ENCODE data around the gene TMPRSS4.

TMPRSS4 gene

DNA sequence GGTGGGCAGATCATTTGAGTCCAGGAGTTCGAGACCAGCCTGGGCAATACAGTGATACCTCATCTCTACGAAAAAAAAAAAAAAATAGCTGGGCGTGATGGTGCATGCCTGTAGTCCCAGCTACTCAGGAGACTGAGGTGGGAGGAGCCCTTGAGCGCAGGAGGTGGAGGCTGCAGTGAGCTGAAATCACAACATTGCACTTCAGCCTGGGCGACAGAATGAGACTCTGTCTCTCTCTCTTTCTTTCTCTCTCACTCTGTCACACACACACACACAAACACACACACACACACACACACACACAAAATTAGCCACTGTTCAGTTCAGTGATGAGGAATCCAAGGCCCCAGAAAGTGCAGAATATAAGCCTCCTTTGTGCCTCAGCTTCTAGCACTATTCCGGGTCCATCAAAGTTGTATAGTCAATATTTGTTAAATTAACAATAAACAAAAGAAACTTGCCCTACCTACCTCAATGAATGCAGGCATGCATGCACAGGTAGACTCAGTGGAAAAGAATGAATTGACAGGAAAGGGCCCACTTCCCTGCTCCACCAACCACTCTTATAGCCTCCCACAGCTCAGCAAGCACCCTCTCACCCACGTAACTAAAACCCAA, 13.8 kb downstream of the TMPRSS4 start:
- CTCF ChIA-PET, result no interaction called here
- POLR2A ChIA-PET, result no interaction called here
- H3K4me3 ChIP-seq (ENCODE audit: low read depth, low read length), result no peak overlapping the region

DNA sequence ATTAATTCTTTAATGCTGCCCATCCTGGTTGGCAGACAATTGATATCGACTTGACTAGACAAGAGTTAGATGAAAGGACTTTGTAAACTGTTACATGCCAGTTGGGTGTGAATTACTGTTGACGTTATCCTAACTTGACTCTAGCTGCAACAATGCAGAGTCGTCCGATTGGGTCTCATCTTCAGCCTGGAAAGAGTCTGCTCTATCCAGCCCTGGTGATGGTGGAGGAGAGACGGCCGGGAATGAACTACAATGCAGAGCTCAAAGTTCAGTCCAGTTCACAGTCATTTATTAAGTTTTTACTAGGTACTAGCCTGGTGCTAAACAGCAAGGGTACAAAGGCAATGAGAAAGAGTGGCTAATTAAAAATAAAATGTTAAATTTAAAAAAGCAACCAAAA, 14.8 kb downstream of the TMPRSS4 start:
- ChIA-PET POLR2A (no interaction called here), CTCF (no interaction called here)
- TF ChIP-seq, protein P1, sequence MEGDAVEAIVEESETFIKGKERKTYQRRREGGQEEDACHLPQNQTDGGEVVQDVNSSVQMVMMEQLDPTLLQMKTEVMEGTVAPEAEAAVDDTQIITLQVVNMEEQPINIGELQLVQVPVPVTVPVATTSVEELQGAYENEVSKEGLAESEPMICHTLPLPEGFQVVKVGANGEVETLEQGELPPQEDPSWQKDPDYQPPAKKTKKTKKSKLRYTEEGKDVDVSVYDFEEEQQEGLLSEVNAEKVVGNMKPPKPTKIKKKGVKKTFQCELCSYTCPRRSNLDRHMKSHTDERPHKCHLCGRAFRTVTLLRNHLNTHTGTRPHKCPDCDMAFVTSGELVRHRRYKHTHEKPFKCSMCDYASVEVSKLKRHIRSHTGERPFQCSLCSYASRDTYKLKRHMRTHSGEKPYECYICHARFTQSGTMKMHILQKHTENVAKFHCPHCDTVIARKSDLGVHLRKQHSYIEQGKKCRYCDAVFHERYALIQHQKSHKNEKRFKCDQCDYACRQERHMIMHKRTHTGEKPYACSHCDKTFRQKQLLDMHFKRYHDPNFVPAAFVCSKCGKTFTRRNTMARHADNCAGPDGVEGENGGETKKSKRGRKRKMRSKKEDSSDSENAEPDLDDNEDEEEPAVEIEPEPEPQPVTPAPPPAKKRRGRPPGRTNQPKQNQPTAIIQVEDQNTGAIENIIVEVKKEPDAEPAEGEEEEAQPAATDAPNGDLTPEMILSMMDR (IDR thresholded peaks at IDR 0.05; ENCODE audit: insufficient read depth, low read length, missing control alignments), result no peak
- DNase-seq (ENCODE audit: low read depth, low spot score), result no peak
- no peak overlapping the region for H3K4me3 ChIP-seq (ENCODE audit: low read depth, low read length)

More for the DNA sequence above, 13.8 kb downstream of the TMPRSS4 start:
- no peak for DNase-seq (ENCODE audit: low read depth, low spot score)
- TF ChIP-seq, protein P1 (IDR thresholded peaks at IDR 0.05; ENCODE audit: insufficient read depth, low read length, missing control alignments), result no peak

DNA sequence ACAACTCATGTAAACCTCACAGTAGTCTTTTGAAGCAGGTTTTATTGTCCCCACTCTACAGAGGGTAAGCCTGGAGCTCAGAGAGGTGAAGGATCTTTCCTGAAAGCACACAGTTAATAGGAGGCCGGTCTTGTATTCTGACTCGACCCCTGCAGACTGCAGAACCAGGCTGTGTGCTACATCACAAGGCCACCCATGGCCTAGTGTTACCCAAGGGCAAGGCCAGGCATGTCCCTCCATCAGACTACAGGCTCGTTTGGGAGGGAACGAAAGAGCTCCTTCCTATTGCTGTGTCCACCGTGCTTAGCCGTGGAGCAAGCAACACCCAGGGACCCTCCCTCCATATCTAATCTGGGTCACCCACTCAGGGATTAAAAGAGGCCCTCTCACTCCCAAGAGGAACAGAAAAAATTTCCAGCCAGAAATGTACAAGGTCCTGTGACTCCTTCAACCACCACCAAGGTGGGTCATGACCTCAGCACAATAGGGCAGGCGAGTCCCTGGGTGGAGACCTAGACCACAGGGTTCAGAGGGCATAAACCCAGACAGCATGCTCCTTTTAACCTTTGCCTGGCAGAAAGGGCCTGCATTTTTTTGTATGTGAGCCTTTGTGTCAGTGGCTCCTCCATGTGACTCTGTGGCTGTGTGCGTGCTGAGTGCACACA, 16.2 kb downstream of the TMPRSS4 start:
- TF ChIP-seq, protein P1 (IDR thresholded peaks at IDR 0.05; ENCODE audit: insufficient read depth, low read length, missing control alignments), result no peak
- CTCF ChIA-PET, result no interaction called here
- H3K4me3 ChIP-seq (ENCODE audit: low read depth, low read length), result no peak overlapping the region
- POLR2A ChIA-PET, result no interaction called here
- no peak for DNase-seq (ENCODE audit: low read depth, low spot score)

DNA sequence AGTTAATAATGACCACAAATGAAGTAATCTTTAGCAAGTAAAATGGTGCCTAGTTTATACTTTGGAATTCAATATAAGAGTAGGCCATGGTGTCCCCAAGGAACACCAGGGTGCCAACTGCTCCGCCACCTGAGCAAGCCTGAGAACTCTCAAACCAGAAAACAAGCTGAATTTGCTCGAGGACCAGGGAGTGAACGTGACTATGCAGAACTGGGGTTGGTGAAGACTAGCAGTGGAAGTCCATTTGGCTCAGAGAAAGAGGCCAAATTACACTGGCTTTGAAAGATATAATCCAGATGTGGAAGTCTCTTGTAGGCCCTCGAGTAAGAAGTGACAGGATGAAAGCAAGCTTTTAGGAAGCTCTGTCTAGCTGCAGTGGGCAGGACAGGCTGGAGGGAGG, 18.6 kb downstream of the TMPRSS4 start:
- TF ChIP-seq, protein P1 (IDR thresholded peaks at IDR 0.05; ENCODE audit: insufficient read depth, low read length, missing control alignments), result no peak
- H3K4me3 ChIP-seq (ENCODE audit: low read depth, low read length), result no peak overlapping the region
- POLR2A ChIA-PET, result no interaction called here
- no peak for DNase-seq (ENCODE audit: low read depth, low spot score)
- CTCF ChIA-PET, result no interaction called here

DNA sequence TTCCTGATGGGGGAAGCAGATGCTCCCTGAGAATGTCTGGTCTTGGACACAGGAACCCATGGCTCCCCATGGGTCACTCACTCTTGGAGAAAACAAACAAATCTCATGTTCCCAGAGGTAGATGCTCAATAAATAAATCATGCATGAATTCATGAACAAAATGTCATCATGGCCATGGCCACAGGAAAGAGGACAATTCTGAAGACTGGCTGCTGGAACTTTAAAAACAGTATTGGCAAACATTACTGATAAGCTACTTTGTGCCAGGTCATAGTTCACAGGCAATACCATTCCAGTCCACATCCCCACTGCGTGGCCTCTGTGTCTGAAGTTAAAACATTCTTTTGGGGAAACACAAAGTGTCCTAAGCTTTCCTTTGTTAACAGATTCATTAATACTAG, 19.1 kb downstream of the TMPRSS4 start:
- TF ChIP-seq, protein P1 (IDR thresholded peaks at IDR 0.05; ENCODE audit: insufficient read depth, low read length, missing control alignments), result no peak
- DNase-seq (ENCODE audit: low read depth, low spot score), result no peak

DNA sequence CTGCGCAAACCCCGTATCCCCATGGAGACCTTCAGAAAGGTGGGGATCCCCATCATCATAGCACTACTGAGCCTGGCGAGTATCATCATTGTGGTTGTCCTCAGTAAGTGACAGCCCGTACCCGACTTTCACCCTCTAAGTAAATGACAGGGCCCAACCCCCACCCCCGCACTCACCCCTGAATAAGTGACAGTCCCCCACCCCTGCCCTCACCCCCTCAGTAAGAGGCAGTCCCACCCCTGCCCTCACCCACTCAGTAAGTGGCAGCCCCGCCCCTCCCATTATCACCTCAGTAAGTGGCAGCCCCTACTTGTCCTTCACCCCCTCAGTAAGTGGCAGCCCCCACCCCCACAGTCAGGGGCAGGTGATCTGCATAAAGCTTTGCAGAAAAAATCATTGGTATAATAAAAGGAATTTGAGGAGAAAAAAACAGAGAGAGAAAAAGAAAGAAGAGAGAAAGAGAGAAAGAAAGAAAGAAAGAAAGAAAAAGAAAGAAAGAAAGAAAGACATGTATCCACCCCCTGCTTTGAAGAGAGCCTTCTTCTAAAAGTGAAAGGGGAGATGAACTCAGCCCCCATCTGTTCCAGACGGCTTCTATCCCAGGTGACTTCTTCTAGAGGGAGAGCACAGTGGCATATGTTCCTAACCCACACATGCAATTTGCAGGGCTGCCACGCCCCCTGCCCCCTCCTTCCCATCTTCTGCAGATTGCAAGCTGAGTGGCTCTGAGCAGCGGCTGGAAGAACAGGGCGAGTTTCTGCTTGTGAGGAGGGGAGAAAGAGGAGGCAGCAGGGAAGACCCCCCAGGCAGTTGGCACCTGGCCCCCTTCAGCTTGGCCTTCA, 22.3 kb downstream of the TMPRSS4 start:
- ChIA-PET CTCF (no interaction called here), POLR2A (no interaction called here)
- no peak for DNase-seq (ENCODE audit: low read depth, low spot score)
- TF ChIP-seq, protein P1 (IDR thresholded peaks at IDR 0.05; ENCODE audit: insufficient read depth, low read length, missing control alignments), result no peak
- H3K4me3 ChIP-seq (ENCODE audit: low read depth, low read length), result no peak overlapping the region

More for the DNA sequence above, 19.1 kb downstream of the TMPRSS4 start:
- POLR2A ChIA-PET, result no interaction called here
- no peak overlapping the region for H3K4me3 ChIP-seq (ENCODE audit: low read depth, low read length)
- CTCF ChIA-PET, result no interaction called here

All from AG04449 (cell line).